Hair follicle dermal papilla cell (primary cell): ENCODE results near the gene DCBLD2. TPM values are rescaled to one million over a fixed set of nuclear protein-coding genes. Genes with fewer than 3 reads are reported as not detected.

Source experiments
- small RNA-seq: library from RNA; depleted of rRNA; stranded (forward); fragments of <200 nt; gene quantifications from one replicate; pipeline ENCODE3, GENCODE V24; 2012
- total RNA-seq: library from RNA; depleted of rRNA; stranded (reverse); fragments of >200 nt; gene quantifications from 2 replicates; pipeline ENCODE4 v1.2.3, GENCODE V29; 2012

The DCBLD2 gene
- 74.9 and 92.2 TPM in 2 replicates for total RNA-seq

GRCh38 chr3:98901392-98902350 is at the start of gene DCBLD2:
TSS of gene DCBLD2 (minus strand) at chr3:98901695. CDS start at chr3:98901326, 369 bp downstream.

GRCh38 chr3:98763076-98763475 is 138.4 kb downstream of the DCBLD2 start, which contains the start of gene ST3GAL6:
TSS of gene ST3GAL6 (plus strand) at chr3:98763340. CDS start at chr3:98768441, 5,101 bp downstream.

Small RNA genes lying within 50 kb of the gene (small RNA-seq; reads per million reads assigned to genes)
- not detected for gene RNU6-1263P
- not detected for gene RNU6-26P

Other genes starting within 250 kb of the DCBLD2 start
- gene ST3GAL6, start 138.4 kb downstream of the DCBLD2 start, total RNA-seq = 0.49 and 1.3 TPM in 2 replicates